WTC11 (cell line): ENCODE results near the gene WBP1L. TPM values are rescaled to one million over a fixed set of nuclear protein-coding genes. Genes with fewer than 3 reads are reported as not detected.

Source experiments
- ATAC-seq: fragments of 200-7000 bp; cut with Tn5 transposase; 2 replicates; pipeline ENCODE4 v1.10.0; 2021; ENCODE audit warnings: mild to moderate bottlenecking, moderate library complexity
- CTCF ChIA-PET: fragments of 300-600 bp; sonication (Branson Sonifier 250); formaldehyde crosslinking; loops from one replicate; lab custom pipeline; 2021; ENCODE audit warnings: antibody characterized with exemption; lab: Charles Lee
- POLR2A ChIA-PET: fragments of 350-600 bp; sonication (Branson Sonifier 250); formaldehyde crosslinking; loops from one replicate; lab custom pipeline; 2021; ENCODE audit warnings: antibody characterized with exemption; lab: Charles Lee
- DNase-seq: peaks from one replicate; pipeline ENCODE4 v3.0.0; 2021; ENCODE audit warnings: low spot score
- H3K27ac Mint-ChIP-seq: 2 replicates; pipeline ENCODE4 v1.8.0; 2021; ENCODE audit warnings: mixed read lengths
- H3K27me3 Mint-ChIP-seq: 2 replicates; pipeline ENCODE4 v1.8.0; 2021; ENCODE audit warnings: low read depth, mild to moderate bottlenecking, moderate library complexity, mixed read lengths
- H3K36me3 Mint-ChIP-seq: 2 replicates; pipeline ENCODE4 v1.8.0; 2021; ENCODE audit warnings: mixed read lengths
- H3K4me1 Mint-ChIP-seq: 2 replicates; pipeline ENCODE4 v1.8.0; 2022; ENCODE audit warnings: mixed read lengths
- H3K4me3 Mint-ChIP-seq: 2 replicates; pipeline ENCODE4 v1.8.0; 2021; ENCODE audit warnings: mild to moderate bottlenecking, moderate library complexity, mixed read lengths
- H3K9me3 Mint-ChIP-seq: 2 replicates; pipeline ENCODE4 v1.8.0; 2021; ENCODE audit warnings: mixed read lengths
- ARID4B ChIP-seq: sonication (generic); formaldehyde crosslinking; IDR thresholded peaks from 2 replicates; pipeline ENCODE4 v1.8.0; 2023; ENCODE audit warnings: missing genetic modification reagents, mild to moderate bottlenecking, borderline replicate concordance
- CTCF ChIP-seq: fragments of 200-600 bp; IDR thresholded peaks from 2 replicates; pipeline ENCODE4 v1.8.0; 2022; ENCODE audit warnings: antibody characterized with exemption
- E2F1 ChIP-seq: sonication (generic); formaldehyde crosslinking; IDR thresholded peaks from 2 replicates; pipeline ENCODE4 v1.8.0; 2022; ENCODE audit warnings: mild to moderate bottlenecking, missing genetic modification reagents
- ETV6 ChIP-seq: sonication (generic); formaldehyde crosslinking; IDR thresholded peaks from 2 replicates; pipeline ENCODE4 v1.8.1; 2022; ENCODE audit warnings: mild to moderate bottlenecking, missing genetic modification reagents
- FOXK1 ChIP-seq: sonication (generic); formaldehyde crosslinking; IDR thresholded peaks from 2 replicates; pipeline ENCODE4 v1.8.0; 2022; ENCODE audit warnings: mild to moderate bottlenecking, moderate library complexity, missing genetic modification reagents
- HMGXB4 ChIP-seq: sonication (generic); formaldehyde crosslinking; IDR thresholded peaks from 2 replicates; pipeline ENCODE4 v1.8.1; 2023; ENCODE audit warnings: mild to moderate bottlenecking, moderate library complexity, missing genetic modification reagents
- JAZF1 ChIP-seq: fragments of 250-450 bp; sonication (Bioruptor Pico); IDR thresholded peaks from 2 replicates; pipeline ENCODE4 v1.9.0; 2021; ENCODE audit warnings: moderate library complexity, mild to moderate bottlenecking, inconsistent platforms
- PREB ChIP-seq: sonication (generic); formaldehyde crosslinking; IDR thresholded peaks from 2 replicates; pipeline ENCODE4 v1.8.1; 2022; ENCODE audit warnings: mild to moderate bottlenecking, missing genetic modification reagents, moderate library complexity, borderline replicate concordance
- PRRX2 ChIP-seq: fragments of 250-450 bp; sonication (Bioruptor Pico); IDR thresholded peaks from 2 replicates; pipeline ENCODE4 v1.8.0; 2021; ENCODE audit warnings: mild to moderate bottlenecking
- SMAD4 ChIP-seq: sonication (generic); formaldehyde crosslinking; IDR thresholded peaks from 2 replicates; pipeline ENCODE4 v1.8.0; 2022; ENCODE audit warnings: mild to moderate bottlenecking, missing genetic modification reagents
- TEAD1 ChIP-seq: sonication (generic); formaldehyde crosslinking; IDR thresholded peaks from 2 replicates; pipeline ENCODE4 v1.8.0; 2022; ENCODE audit warnings: mild to moderate bottlenecking, missing genetic modification reagents
- ZBTB43 ChIP-seq: sonication (generic); formaldehyde crosslinking; IDR thresholded peaks from 2 replicates; pipeline ENCODE4 v1.8.1; 2023; ENCODE audit warnings: mild to moderate bottlenecking, missing genetic modification reagents
- ZNF121 ChIP-seq: sonication (generic); formaldehyde crosslinking; IDR thresholded peaks from 2 replicates; pipeline ENCODE4 v1.8.0; 2023; ENCODE audit warnings: missing genetic modification reagents
- ZNF263 ChIP-seq: sonication (generic); formaldehyde crosslinking; IDR thresholded peaks from 2 replicates; pipeline ENCODE4 v1.8.1; 2022; ENCODE audit warnings: low read depth, mild to moderate bottlenecking, moderate library complexity, missing genetic modification reagents
- ZNF396 ChIP-seq: fragments of 250-450 bp; sonication (Bioruptor Pico); IDR thresholded peaks from 2 replicates; pipeline ENCODE4 v1.8.0; 2021; ENCODE audit warnings: mild to moderate bottlenecking, moderate library complexity, borderline replicate concordance
- total RNA-seq: library from RNA; stranded (reverse); gene quantifications from 3 replicates; pipeline ENCODE4 v1.2.3, GENCODE V29; 2021

WBP1L gene
- total RNA-seq, 1 experiment from 2014 or later, result 26.8 TPM

- no peak for TF ChIP-seq SMAD4 (CRISPR knock-in tag)
- no peak for TF ChIP-seq ZNF121 (CRISPR knock-in tag)
- TF ChIP-seq HMGXB4 (CRISPR knock-in tag), result no peak
- TF ChIP-seq ZBTB43 (CRISPR knock-in tag), result no peak
- TF ChIP-seq ZNF263, result no peak
- no peak for TF ChIP-seq ZNF396
- no peak for TF ChIP-seq CTCF
- TF ChIP-seq, all 79 proteins: peak for 0
Measured at GRCh38 chr10:102770108-102770482, 26.3 kb downstream of the WBP1L start (continued).

GRCh38 chr10:102770792-102771191 lies 27.0 kb downstream of the WBP1L start:
- POLR2A ChIA-PET, result no interaction called here
- no peak for ATAC-seq
- Mint-ChIP-seq H3K4me3 (no peak overlapping the region), H3K27me3 (no peaks in the 10 kb centered on the region), H3K4me1 (peaks cover 15% of the 10 kb centered on the region)
- no peak for DNase-seq
- TF ChIP-seq ETV6 (CRISPR knock-in tag) (no peak), JAZF1 (no peak), TEAD1 (CRISPR knock-in tag) (no peak), SMAD4 (CRISPR knock-in tag) (no peak), E2F1 (CRISPR knock-in tag) (no peak)
- TF ChIP-seq, all 79 proteins: peak for 0
- Mint-ChIP-seq H3K27ac (no peak overlapping the region), H3K9me3 (no peaks in the 10 kb centered on the region), H3K36me3 (no peaks in the 10 kb centered on the region)
- CTCF ChIA-PET, result no interaction called here

GRCh38 chr10:102773320-102773719 lies 29.6 kb downstream of the WBP1L start:
- Mint-ChIP-seq H3K27ac (no peak overlapping the region), H3K4me3 (no peak overlapping the region), H3K27me3 (no peaks in the 10 kb centered on the region), H3K4me1 (peaks cover 38% of the 10 kb centered on the region), H3K9me3 (no peaks in the 10 kb centered on the region), H3K36me3 (no peaks in the 10 kb centered on the region)
- DNase-seq, result no peak
- POLR2A ChIA-PET, result no interaction called here
- CTCF ChIA-PET, result no interaction called here
- no peak for TF ChIP-seq ZNF121 (CRISPR knock-in tag)
- TF ChIP-seq, all 79 proteins: peak for 0
- ATAC-seq, result no peak

- no peak for DNase-seq
- H3K36me3 Mint-ChIP-seq, result no peaks in the 10 kb centered on the region
- H3K27me3 Mint-ChIP-seq, result no peaks in the 10 kb centered on the region
- H3K27ac Mint-ChIP-seq, result peak overlapping the region; percentile 63
- TF ChIP-seq PREB (CRISPR knock-in tag) (no peak), PRRX2 (CRISPR knock-in tag) (no peak), TEAD1 (CRISPR knock-in tag) (no peak), ARID4B (CRISPR knock-in tag) (no peak), FOXK1 (CRISPR knock-in tag) (no peak)
- TF ChIP-seq, all 79 proteins: peak for 0
- Mint-ChIP-seq H3K4me1 (peaks cover 44% of the 10 kb centered on the region), H3K9me3 (no peaks in the 10 kb centered on the region), H3K4me3 (no peak overlapping the region)
- CTCF ChIA-PET, result no interaction called here
- POLR2A ChIA-PET, result no interaction called here
- ATAC-seq, result no peak
Measured at GRCh38 chr10:102773986-102774385, 30.2 kb downstream of the WBP1L start.
